HG03457 (cell line): ENCODE measurements around the gene SS18L1.
A peak's percentile ranks its signal among the peaks of the same experiment; 100 is the strongest.

Experiments
- ATAC-seq: cut with Tn5 transposase; IDR thresholded peaks from one replicate; pipeline ENCODE4 v1.9.1; 2021; ENCODE audit warnings: moderate number of reproducible peaks; ENCODE audit not compliant: unreplicated experiment

The SS18L1 gene

GRCh38 chr20:62168890-62169435 lies 25.4 kb downstream of the SS18L1 start:
- ATAC-seq, result no peak

- ATAC-seq, result no peak
Observed at GRCh38 chr20:62170536-62170935, 27.0 kb downstream of the SS18L1 start.

- no peak for ATAC-seq
Observed at GRCh38 chr20:62171245-62171644, 27.7 kb downstream of the SS18L1 start.

- no peak for ATAC-seq
Observed at GRCh38 chr20:62172666-62173065, 29.1 kb downstream of the SS18L1 start.

- no peak for ATAC-seq
Observed at GRCh38 chr20:62174021-62174804, 30.6 kb downstream of the SS18L1 start.

GRCh38 chr20:62174870-62175624 lies 31.5 kb downstream of the SS18L1 start:
- no peak for ATAC-seq

GRCh38 chr20:62175711-62176110 lies 32.1 kb downstream of the SS18L1 start:
- ATAC-seq, result no peak

- no peak for ATAC-seq
Observed at GRCh38 chr20:62176866-62177265, 33.3 kb downstream of the SS18L1 start.

- no peak for ATAC-seq
Observed at GRCh38 chr20:62177307-62177706, 33.7 kb downstream of the SS18L1 start.

GRCh38 chr20:62178316-62179161 lies 35.0 kb downstream of the SS18L1 start:
- ATAC-seq, result no peak

GRCh38 chr20:62179162-62179504 lies 35.6 kb downstream of the SS18L1 start:
- no peak for ATAC-seq

- no peak for ATAC-seq
Observed at GRCh38 chr20:62181808-62182207, 38.2 kb downstream of the SS18L1 start.

GRCh38 chr20:62182469-62183425 lies 39.2 kb downstream of the SS18L1 start, which contains the start of gene MTG2:
MTG2 (plus strand) TSS chr20:62183028; CDS start chr20:62193421, 10,393 bp downstream.
- ATAC-seq, result peak; percentile 89

GRCh38 chr20:62183426-62184142 lies 40.0 kb downstream of the SS18L1 start:
- no peak for ATAC-seq

GRCh38 chr20:62186096-62186426 lies 42.5 kb downstream of the SS18L1 start:
- no peak for ATAC-seq

- no peak for ATAC-seq
Observed at GRCh38 chr20:62186887-62187866, 43.6 kb downstream of the SS18L1 start.

GRCh38 chr20:62190639-62191411 lies 47.3 kb downstream of the SS18L1 start:
- no peak for ATAC-seq
